Measurements from ENCODE around the gene TMEM144. TPM values are rescaled to one million over a fixed set of nuclear protein-coding genes. Genes with fewer than 3 reads are reported as not detected.

The TMEM144 gene
- total and polyA plus RNA-seq, 9 donors = 5.4 to 14.9 (median 8.4) TPM

DNA sequence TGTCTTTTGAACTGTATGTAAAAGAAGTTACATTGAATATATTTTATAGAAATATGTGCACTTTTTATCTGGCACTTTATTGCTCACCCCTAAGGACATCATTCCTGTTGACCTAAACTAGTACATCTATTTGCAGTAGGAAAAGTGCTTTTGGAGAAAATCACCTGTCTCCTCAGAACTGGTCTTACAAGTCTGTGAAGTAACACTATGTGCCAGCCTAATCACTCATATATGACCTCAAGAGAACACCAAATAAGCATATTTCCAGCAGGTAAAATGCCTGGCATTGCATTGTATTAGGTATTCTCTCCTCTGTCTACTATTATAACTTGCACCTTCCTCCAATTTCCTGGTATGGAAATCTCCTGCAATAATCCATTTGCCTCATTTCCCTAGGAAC is 33.5 kb upstream of the TMEM144 start:
- H3K4me3 ChIP-seq = no peak overlapping the region
- peaks cover 12% of the 10 kb centered on the region for H3K4me1 ChIP-seq (ENCODE audit: insufficient read depth)
- no peak for TF ChIP-seq POLR2A (IDR thresholded peaks at IDR 0.05)
- TF ChIP-seq, protein P1, sequence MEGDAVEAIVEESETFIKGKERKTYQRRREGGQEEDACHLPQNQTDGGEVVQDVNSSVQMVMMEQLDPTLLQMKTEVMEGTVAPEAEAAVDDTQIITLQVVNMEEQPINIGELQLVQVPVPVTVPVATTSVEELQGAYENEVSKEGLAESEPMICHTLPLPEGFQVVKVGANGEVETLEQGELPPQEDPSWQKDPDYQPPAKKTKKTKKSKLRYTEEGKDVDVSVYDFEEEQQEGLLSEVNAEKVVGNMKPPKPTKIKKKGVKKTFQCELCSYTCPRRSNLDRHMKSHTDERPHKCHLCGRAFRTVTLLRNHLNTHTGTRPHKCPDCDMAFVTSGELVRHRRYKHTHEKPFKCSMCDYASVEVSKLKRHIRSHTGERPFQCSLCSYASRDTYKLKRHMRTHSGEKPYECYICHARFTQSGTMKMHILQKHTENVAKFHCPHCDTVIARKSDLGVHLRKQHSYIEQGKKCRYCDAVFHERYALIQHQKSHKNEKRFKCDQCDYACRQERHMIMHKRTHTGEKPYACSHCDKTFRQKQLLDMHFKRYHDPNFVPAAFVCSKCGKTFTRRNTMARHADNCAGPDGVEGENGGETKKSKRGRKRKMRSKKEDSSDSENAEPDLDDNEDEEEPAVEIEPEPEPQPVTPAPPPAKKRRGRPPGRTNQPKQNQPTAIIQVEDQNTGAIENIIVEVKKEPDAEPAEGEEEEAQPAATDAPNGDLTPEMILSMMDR (IDR thresholded peaks at IDR 0.05) = no peak
- no peak for TF ChIP-seq EP300 (IDR thresholded peaks at IDR 0.05)
- H3K36me3 ChIP-seq = no peaks in the 10 kb centered on the region
- intact Hi-C loops (cut with DNase I) = no loop called here
- no peaks in the 10 kb centered on the region for H3K27me3 ChIP-seq
- H3K9me3 ChIP-seq = no peaks in the 10 kb centered on the region
- H3K27ac ChIP-seq = no peak overlapping the region
- no peak for DNase-seq

DNA sequence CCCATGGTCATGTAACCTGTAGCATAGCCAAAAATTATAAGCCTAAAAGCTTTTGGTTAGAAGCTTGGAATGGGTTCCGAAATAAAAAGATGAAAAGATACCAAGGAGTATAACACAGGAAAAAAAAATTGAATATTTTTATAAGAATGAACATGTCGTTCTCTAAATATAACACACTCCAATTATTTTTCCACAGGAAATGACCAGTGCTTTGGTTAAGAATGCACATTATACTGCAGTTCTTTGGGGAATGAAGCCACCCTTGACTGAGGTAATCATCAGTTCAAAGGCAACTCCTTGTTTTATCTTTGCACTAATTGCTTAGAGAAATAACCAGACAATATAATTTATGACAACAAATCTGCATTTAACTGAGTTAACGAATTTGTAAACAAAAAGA is 30.8 kb upstream of the TMEM144 start:
- peaks cover 10% of the 10 kb centered on the region for H3K4me1 ChIP-seq (ENCODE audit: insufficient read depth)
- no peak for TF ChIP-seq POLR2A (IDR thresholded peaks at IDR 0.05)
- TF ChIP-seq, protein P1 (IDR thresholded peaks at IDR 0.05) = no peak
- no peak for TF ChIP-seq EP300 (IDR thresholded peaks at IDR 0.05)
- H3K36me3 ChIP-seq = no peaks in the 10 kb centered on the region
- no peak overlapping the region for H3K4me3 ChIP-seq
- H3K27ac ChIP-seq = no peak overlapping the region
- WGBS, 3 donors = 63 to 73% (median 72%) methylated on average over 3 of the region's 3 CpGs
- H3K9me3 ChIP-seq = no peaks in the 10 kb centered on the region
- no peaks in the 10 kb centered on the region for H3K27me3 ChIP-seq
- no peak for DNase-seq
- intact Hi-C loops (cut with DNase I) = no loop called here

DNA sequence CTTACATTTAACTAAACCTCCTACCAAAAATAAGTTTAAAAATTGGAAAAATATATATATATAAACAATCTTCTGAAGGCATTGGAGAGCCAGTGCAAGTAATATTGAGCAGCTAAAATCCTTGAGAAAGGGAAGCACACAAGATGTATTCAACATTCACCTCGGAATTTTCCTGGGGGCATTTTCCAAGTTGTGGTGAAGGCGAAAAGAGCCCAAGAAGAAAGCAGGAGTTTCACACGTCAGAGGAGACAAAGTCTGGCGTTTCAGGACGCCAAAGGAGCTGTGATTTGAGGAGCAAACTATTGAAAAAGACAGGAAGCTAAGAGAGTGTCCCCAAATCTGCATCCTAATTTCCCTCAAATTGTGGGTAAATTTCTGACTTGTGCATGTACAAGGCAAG is 28.4 kb upstream of the TMEM144 start:
- no peak for TF ChIP-seq EP300 (IDR thresholded peaks at IDR 0.05)
- TF ChIP-seq POLR2A (IDR thresholded peaks at IDR 0.05) = no peak
- TF ChIP-seq, protein P1 (IDR thresholded peaks at IDR 0.05) = no peak
- DNase-seq = no peak
- no peak overlapping the region for H3K27ac ChIP-seq
- H3K27me3 ChIP-seq = no peaks in the 10 kb centered on the region
- no peaks in the 10 kb centered on the region for H3K9me3 ChIP-seq
- no peaks in the 10 kb centered on the region for H3K36me3 ChIP-seq
- H3K4me1 ChIP-seq (ENCODE audit: insufficient read depth) = no peaks in the 10 kb centered on the region
- intact Hi-C loops (cut with DNase I) = no loop called here
- H3K4me3 ChIP-seq = no peak overlapping the region
- WGBS, 3 donors = 80 to 91% (median 80%) methylated on average over 5 of the region's 5 CpGs

- H3K9me3 ChIP-seq = no peaks in the 10 kb centered on the region
- no peak for DNase-seq
- TF ChIP-seq POLR2A (IDR thresholded peaks at IDR 0.05) (no peak), EP300 (IDR thresholded peaks at IDR 0.05) (no peak)
- TF ChIP-seq, protein P1 (IDR thresholded peaks at IDR 0.05) = no peak
- H3K27ac ChIP-seq = no peak overlapping the region
- H3K36me3 ChIP-seq = no peaks in the 10 kb centered on the region
- intact Hi-C loops (cut with DNase I) = no loop called here
- 94 to 97% (median 96%) methylated on average over 15 of the region's 15 CpGs for WGBS, 3 donors
- H3K27me3 ChIP-seq = no peaks in the 10 kb centered on the region
- no peaks in the 10 kb centered on the region for H3K4me1 ChIP-seq (ENCODE audit: insufficient read depth)
- H3K4me3 ChIP-seq = no peak overlapping the region
Measured at GRCh38 chr4:158182736-158183135, 27.6 kb upstream of the TMEM144 start.

DNA sequence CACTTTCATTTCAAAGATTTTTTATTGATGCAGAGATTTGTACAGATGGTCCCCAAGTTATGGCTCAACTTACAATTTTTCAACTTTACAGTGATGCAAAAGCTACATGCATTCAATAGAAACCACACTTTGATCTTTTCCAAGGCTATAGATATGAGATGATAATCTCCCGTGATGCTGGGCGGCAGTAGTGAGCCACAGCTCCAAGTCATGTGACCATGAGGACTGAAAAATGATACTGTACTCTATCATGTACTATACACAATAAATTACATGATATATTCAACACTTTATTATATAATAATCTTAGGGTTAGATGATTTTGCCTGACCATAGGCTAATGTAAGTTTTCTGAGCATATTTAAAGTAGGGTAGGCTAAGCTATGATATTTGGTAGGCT is 23.5 kb upstream of the TMEM144 start:
- Histone ChIP-seq H3K27me3 (no peaks in the 10 kb centered on the region), H3K36me3 (no peaks in the 10 kb centered on the region), H3K27ac (no peak overlapping the region), H3K4me3 (no peak overlapping the region), H3K4me1 (ENCODE audit: insufficient read depth) (no peaks in the 10 kb centered on the region), H3K9me3 (no peaks in the 10 kb centered on the region)
- TF ChIP-seq, protein P1 (IDR thresholded peaks at IDR 0.05) = no peak
- intact Hi-C loops (cut with DNase I) = no loop called here
- no peak for DNase-seq
- WGBS, 3 donors = 65 to 73% (median 71%) methylated on average over 2 of the region's 2 CpGs

All from ovary (tissue), 9 donors.